Thyroid gland (tissue), 4 donors: ENCODE measurements around the gene GRN. TPM values are rescaled to one million over a fixed set of nuclear protein-coding genes. Genes with fewer than 3 reads are reported as not detected.

Experiments used
- DNase-seq, 2 donors: peaks; one replicate each; pipeline ENCODE4 v3.0.0-alpha.2; 2019
- H3K27ac ChIP-seq, 3 donors: fragments of 200-600 bp; sonication (generic); 1 replicate in 2 of 3; 2 replicates in 1 of 3; pipeline ENCODE4 v1.5.1; 2016 to 2019; ENCODE audit warnings: mild to moderate bottlenecking in 1 of 3, moderate library complexity in 1 of 3
- H3K27me3 ChIP-seq: fragments of 200-600 bp; sonication (generic); one replicate; pipeline ENCODE4 v1.5.1; 2019
- H3K36me3 ChIP-seq, 2 donors: fragments of 200-600 bp; sonication (generic); one replicate each; pipeline ENCODE4 v1.5.1; 2016 to 2019
- H3K4me1 ChIP-seq, 2 donors: fragments of 200-600 bp; sonication (generic); one replicate each; pipeline ENCODE4 v1.5.1; 2017 to 2019
- H3K4me3 ChIP-seq, 3 donors: fragments of 200-600 bp; sonication (generic); replicated peaks in 1 of 3; 1 replicate in 2 of 3; 2 replicates in 1 of 3; pipeline ENCODE4 v1.5.1; 2016; ENCODE audit warnings: mild to moderate bottlenecking in 1 of 3
- H3K9me3 ChIP-seq: fragments of 200-600 bp; sonication (generic); one replicate; pipeline ENCODE4 v1.5.1; 2017
- CTCF ChIP-seq, 6 experiments: fragments of 200-600 bp in 3 of 6; fragments of 450-650 bp in 3 of 6; sonication (generic) in 3 of 6; IDR thresholded peaks; one replicate each; pipeline ENCODE4 v1.5.1; 2016 to 2019; ENCODE audit warnings: antibody characterized with exemption in 6 of 6, mild to moderate bottlenecking in 2 of 6, inconsistent platforms in 1 of 6, moderate library complexity in 1 of 6
- POLR2A ChIP-seq, 2 donors: fragments of 450-650 bp; IDR thresholded peaks; one replicate each; pipeline ENCODE4 v1.6.1; 2017; ENCODE audit warnings: antibody characterized with exemption in 2 of 2, mild to moderate bottlenecking in 2 of 2, moderate library complexity in 1 of 2
- WGBS, 2 donors: methylation state at CpG; one replicate each; pipeline ENCODE4 v1.1.5; 2017; 5-methylcytosine and 5-hydroxymethylcytosine counted together
- intact Hi-C: fragments of 100-400 bp; cut with DNase I; formaldehyde crosslinking; loops from one replicate; pipeline ENCODE4 v1.15.1; 2023
- total RNA-seq, 4 donors: library from RNA; depleted of rRNA; stranded (reverse); fragments of >200 nt; gene quantifications; one replicate each; pipeline ENCODE4 v1.2.3, GENCODE V29; 2016

The GRN gene
- total RNA-seq, 4 donors from 2014 or later, result 259 to 292 (median 264) TPM

- no peaks in the 10 kb centered on the region for H3K9me3 ChIP-seq
- peaks cover 9 to 21% of the 10 kb centered on the region in 2 donors for H3K4me1 ChIP-seq
- no peak for DNase-seq
- H3K27ac ChIP-seq, result no peak overlapping the region
- TF ChIP-seq CTCF (IDR thresholded peaks at IDR 0.05) (no peak), POLR2A (IDR thresholded peaks at IDR 0.05) (no peak)
- intact Hi-C loops, result no loop called here
- no peaks in the 10 kb centered on the region for H3K36me3 ChIP-seq
- 60 to 89% methylated on average over 2 to 9 of the region's 9 CpGs for WGBS, 2 donors
- H3K4me3 ChIP-seq, result no peak overlapping the region
- H3K27me3 ChIP-seq, result no peaks in the 10 kb centered on the region
Measured at GRCh38 chr17:44380767-44381166, 35.7 kb downstream of the GRN start.

GRCh38 chr17:44381810-44382305 is 36.8 kb downstream of the GRN start:
- TF ChIP-seq CTCF (IDR thresholded peaks at IDR 0.05), result no peak
- TF ChIP-seq POLR2A (IDR thresholded peaks at IDR 0.05), result no peak
- intact Hi-C loops, result no loop called here
- no peaks in the 10 kb centered on the region for H3K27me3 ChIP-seq
- H3K4me1 ChIP-seq, result peaks cover 13 to 17% of the 10 kb centered on the region in 2 donors
- no peak overlapping the region for H3K4me3 ChIP-seq
- no peaks in the 10 kb centered on the region for H3K9me3 ChIP-seq
- no peaks in the 10 kb centered on the region for H3K36me3 ChIP-seq
- no peak for DNase-seq
- H3K27ac ChIP-seq, result no peak overlapping the region
- 84 to 93% methylated on average over 4 of the region's 4 CpGs for WGBS, 2 donors

GRCh38 chr17:44382917-44383316 is 37.8 kb downstream of the GRN start:
- DNase-seq, result no peak
- Histone ChIP-seq H3K4me1 (peaks cover 13 to 17% of the 10 kb centered on the region in 2 donors), H3K9me3 (no peaks in the 10 kb centered on the region), H3K36me3 (no peaks in the 10 kb centered on the region), H3K27ac (no peak overlapping the region), H3K27me3 (no peaks in the 10 kb centered on the region), H3K4me3 (no peak overlapping the region)
- intact Hi-C loops, result no loop called here
- WGBS, 2 donors, result 91 to 93% methylated on average over 6 of the region's 6 CpGs
- TF ChIP-seq CTCF (IDR thresholded peaks at IDR 0.05) (no peak), POLR2A (IDR thresholded peaks at IDR 0.05) (no peak)

- WGBS, 2 donors, result 98 to 99% methylated on average over 6 to 15 of the region's 15 CpGs
- DNase-seq, result no peak
- no peak overlapping the region for H3K27ac ChIP-seq
- H3K36me3 ChIP-seq, result no peaks in the 10 kb centered on the region
- TF ChIP-seq CTCF (IDR thresholded peaks at IDR 0.05) (no peak), POLR2A (IDR thresholded peaks at IDR 0.05) (no peak)
- intact Hi-C loops, result no loop called here
- no peaks in the 10 kb centered on the region for H3K27me3 ChIP-seq
- H3K4me1 ChIP-seq, result peaks cover 13 to 17% of the 10 kb centered on the region in 2 donors
- H3K4me3 ChIP-seq, result no peak overlapping the region
- H3K9me3 ChIP-seq, result no peaks in the 10 kb centered on the region
Measured at GRCh38 chr17:44383363-44383762, 38.3 kb downstream of the GRN start.

- H3K36me3 ChIP-seq, result no peaks in the 10 kb centered on the region
- no peak overlapping the region for H3K4me3 ChIP-seq
- H3K4me1 ChIP-seq, result peaks cover 13 to 17% of the 10 kb centered on the region in 2 donors
- no peaks in the 10 kb centered on the region for H3K9me3 ChIP-seq
- no peak overlapping the region for H3K27ac ChIP-seq
- no peak for DNase-seq
- no peaks in the 10 kb centered on the region for H3K27me3 ChIP-seq
- intact Hi-C loops, result no loop called here
- 80 to 84% methylated on average over 16 of the region's 16 CpGs for WGBS, 2 donors
- TF ChIP-seq POLR2A (IDR thresholded peaks at IDR 0.05) (no peak), CTCF (IDR thresholded peaks at IDR 0.05) (no peak)
Measured at GRCh38 chr17:44383861-44384260, 38.8 kb downstream of the GRN start.
